T1000 (cell line): ENCODE results near the gene CHST8.

ENCODE experiments used
- DNase-seq: peaks from one replicate; lab custom pipeline; 2025; ENCODE audit warnings: mixed read lengths; lab: John Stamatoyannopoulos, UW

Gene CHST8

GRCh38 chr19:33618884-33619283, 2.9 kb upstream of the CHST8 start:
- DNase-seq = no peak

- no peak for DNase-seq
These were observed 1.1 kb upstream of the CHST8 start for GRCh38 chr19:33620611-33621010.

GRCh38 chr19:33621065-33621785, 528 bp upstream of the CHST8 start:
- no peak for DNase-seq

GRCh38 chr19:33622505-33622808, 704 bp downstream of the CHST8 start:
- no peak for DNase-seq

- DNase-seq = no peak
These were observed 1.2 kb downstream of the CHST8 start for GRCh38 chr19:33622809-33623511.

- DNase-seq = no peak
These were observed 2.8 kb downstream of the CHST8 start for GRCh38 chr19:33624586-33624985.

GRCh38 chr19:33627526-33627925, 5.8 kb downstream of the CHST8 start:
- DNase-seq = no peak

- DNase-seq = no peak
These were observed 6.4 kb downstream of the CHST8 start for GRCh38 chr19:33627962-33628839.

GRCh38 chr19:33628921-33629825, 7.4 kb downstream of the CHST8 start:
- DNase-seq = no peak

GRCh38 chr19:33629826-33630375, 8.1 kb downstream of the CHST8 start:
- no peak for DNase-seq

GRCh38 chr19:33630880-33631608, 9.3 kb downstream of the CHST8 start:
- DNase-seq = no peak

- DNase-seq = no peak
These were observed 9.8 kb downstream of the CHST8 start for GRCh38 chr19:33631609-33631973.

- DNase-seq = no peak
These were observed 12.8 kb downstream of the CHST8 start for GRCh38 chr19:33634361-33635091.

GRCh38 chr19:33638167-33639034, 16.6 kb downstream of the CHST8 start:
- DNase-seq = no peak

GRCh38 chr19:33639035-33639681, 17.4 kb downstream of the CHST8 start:
- no peak for DNase-seq

- DNase-seq = no peak
These were observed 19.0 kb downstream of the CHST8 start for GRCh38 chr19:33640773-33641172.

GRCh38 chr19:33641261-33641660, 19.5 kb downstream of the CHST8 start:
- DNase-seq = no peak

- no peak for DNase-seq
These were observed 20.3 kb downstream of the CHST8 start for GRCh38 chr19:33641956-33642498.
